Measurements from ENCODE around the gene XYLT2. TPM values are rescaled to one million over a fixed set of nuclear protein-coding genes. Genes with fewer than 3 reads are reported as not detected.

XYLT2 gene
- total RNA-seq, 1 donor from 2014 or later: 17.7 TPM

GRCh38 chr17:50348522-50349242 lies 2.8 kb downstream of the XYLT2 start:
- no peak for DNase-seq

DNA sequence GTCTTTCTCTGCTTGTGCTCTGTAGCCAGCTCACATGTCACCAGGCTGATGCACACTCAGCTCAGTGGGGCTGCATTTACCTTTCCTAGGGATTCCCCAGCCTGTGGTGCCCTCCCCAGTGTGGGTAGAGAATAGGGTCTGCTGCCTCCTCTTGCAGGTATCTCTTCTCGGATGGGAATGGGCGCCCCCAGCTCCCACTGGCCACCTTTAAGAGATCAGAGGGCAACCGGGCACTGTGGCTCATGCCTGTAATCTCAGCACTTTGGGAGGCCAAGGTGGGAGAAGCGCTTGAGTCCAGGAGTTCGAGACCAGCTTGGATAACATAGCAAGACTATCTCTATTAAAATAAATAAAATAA lies 3.3 kb downstream of the XYLT2 start:
- DNase-seq: no peak

DNA sequence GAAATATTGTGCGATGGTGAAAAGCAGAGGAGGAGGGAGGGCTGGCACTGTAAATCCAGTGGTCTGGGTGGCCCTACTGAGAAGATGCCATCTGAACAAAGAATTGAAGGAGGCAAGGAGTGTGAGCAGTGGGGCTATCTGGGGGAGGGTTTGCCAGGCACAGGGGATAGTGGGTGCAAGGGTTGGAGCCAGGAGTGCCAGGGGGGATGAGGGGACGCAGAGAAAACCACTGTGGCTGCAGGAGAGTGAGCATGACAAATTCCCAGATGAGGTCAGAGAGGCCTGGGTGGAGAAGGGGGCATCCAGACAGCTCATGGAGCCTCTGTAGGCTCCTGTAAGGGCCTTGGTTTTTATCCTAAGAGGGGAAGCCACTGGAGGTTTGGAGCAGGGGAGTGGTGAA lies 4.8 kb downstream of the XYLT2 start:
- no peak for DNase-seq

- no peak for DNase-seq
Observed at GRCh38 chr17:50352072-50352692, 6.3 kb downstream of the XYLT2 start.

- no peak for DNase-seq
Observed at GRCh38 chr17:50352693-50353599, 7.0 kb downstream of the XYLT2 start.

GRCh38 chr17:50353600-50354195 lies 7.8 kb downstream of the XYLT2 start:
- no peak for DNase-seq

DNA sequence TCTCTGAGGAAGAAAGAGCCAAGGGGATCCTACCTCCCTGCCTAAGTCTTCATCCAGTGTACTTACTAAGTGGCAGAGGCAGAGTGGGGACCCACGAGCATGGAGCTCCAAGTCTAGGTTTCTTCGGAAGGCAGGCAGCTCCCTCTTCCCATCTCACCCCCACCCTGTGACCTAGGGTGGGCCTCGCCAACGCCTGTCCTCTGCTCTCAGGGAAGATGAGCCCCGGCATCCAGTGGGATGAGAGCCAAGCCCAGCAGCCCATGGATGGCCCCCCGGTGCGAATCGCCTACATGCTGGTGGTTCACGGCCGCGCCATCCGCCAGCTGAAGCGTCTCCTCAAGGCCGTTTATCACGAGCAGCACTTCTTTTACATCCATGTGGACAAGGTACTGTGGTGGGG lies 8.3 kb downstream of the XYLT2 start:
- DNase-seq: no peak

GRCh38 chr17:50354776-50355175 lies 8.8 kb downstream of the XYLT2 start:
- no peak for DNase-seq

- DNase-seq: no peak
Observed at GRCh38 chr17:50355336-50355700, 9.4 kb downstream of the XYLT2 start.

DNA sequence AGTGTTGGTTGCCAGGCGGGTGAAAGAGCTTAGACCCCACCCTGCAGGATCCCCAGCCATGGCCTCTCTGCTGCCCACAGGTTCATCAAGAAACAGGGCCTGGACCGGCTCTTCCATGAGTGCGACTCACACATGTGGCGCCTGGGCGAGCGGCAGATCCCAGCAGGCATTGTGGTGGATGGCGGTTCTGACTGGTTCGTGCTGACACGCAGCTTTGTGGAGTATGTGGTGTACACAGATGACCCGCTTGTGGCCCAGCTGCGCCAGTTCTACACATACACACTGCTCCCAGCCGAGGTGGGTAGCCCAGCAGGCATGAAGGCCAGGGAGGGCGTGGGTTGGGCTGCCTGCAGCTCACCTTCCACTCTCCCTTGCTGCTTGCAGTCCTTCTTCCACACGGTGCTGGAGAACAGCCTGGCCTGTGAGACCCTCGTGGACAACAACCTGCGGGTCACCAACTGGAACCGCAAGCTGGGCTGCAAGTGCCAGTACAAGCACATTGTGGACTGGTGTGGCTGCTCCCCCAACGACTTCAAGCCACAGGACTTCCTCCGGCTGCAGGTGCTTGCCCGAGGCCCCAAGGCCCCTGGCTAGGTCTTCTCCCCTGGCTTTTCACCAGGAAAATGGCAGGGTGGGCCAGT lies 9.9 kb downstream of the XYLT2 start:
- no peak for DNase-seq

- DNase-seq: no peak
Observed at GRCh38 chr17:50356418-50356817, 10.5 kb downstream of the XYLT2 start.

DNA sequence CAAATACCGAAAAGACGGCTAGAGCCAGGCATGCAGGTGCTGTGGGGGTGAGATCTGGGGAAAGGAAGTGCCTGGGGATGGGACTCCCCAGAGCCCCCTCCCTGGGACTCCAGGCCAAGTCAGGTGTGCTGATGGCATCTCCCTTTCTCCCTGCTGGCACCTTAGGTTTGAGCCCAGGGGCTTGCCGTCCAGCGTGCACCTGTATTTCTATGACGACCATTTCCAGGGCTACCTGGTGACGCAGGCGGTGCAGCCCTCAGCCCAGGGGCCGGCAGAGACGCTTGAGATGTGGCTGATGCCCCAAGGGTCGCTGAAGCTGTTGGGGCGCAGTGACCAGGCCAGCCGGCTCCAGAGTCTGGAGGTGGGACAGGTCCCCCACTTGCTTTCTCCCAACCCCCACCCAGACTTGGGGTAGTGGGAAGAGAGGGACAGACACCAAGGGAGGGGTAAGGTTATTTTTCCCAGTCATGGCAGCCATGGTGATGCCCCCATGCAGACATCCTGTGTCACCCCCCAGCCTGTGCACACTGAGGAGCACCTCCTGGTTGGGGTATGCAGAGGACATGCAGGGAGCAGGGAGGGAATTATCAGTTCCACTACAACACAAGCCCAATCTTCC lies 11.1 kb downstream of the XYLT2 start:
- DNase-seq: no peak

GRCh38 chr17:50358177-50358576 lies 12.3 kb downstream of the XYLT2 start:
- no peak for DNase-seq

DNA sequence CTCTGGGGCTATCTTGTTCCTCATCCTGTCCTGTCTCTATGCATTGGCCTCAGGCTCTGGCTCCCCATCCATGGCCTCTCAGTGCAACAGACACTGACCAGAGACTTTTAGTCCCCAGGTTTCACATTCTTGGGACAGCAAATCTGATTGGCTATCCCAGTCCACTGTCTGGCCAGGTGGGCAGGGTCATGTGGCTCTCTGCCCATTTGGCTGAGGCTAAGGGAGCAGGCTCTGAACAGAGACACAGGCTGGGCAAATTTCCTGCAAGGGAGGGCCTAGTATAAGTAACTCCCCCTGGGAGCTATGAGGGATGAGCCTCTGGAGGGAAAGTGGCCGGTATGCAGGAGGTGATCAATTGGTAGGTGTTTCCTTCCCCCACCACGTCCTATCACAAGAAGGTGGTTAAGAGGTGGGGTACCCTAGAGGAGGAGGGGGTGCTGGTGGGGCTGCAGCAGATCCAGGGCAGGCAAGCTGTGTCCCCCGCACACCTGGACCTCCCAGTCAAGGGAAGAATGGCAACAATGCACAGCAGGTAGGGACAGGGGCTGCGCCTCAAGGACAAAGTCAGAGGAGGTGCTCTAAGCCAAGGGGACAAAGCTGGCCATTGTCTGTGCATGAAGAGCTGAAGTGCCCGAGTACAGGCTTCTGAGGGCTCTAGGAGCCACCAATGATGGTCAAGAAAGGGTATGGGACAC lies 13.2 kb downstream of the XYLT2 start:
- no peak for DNase-seq

DNA sequence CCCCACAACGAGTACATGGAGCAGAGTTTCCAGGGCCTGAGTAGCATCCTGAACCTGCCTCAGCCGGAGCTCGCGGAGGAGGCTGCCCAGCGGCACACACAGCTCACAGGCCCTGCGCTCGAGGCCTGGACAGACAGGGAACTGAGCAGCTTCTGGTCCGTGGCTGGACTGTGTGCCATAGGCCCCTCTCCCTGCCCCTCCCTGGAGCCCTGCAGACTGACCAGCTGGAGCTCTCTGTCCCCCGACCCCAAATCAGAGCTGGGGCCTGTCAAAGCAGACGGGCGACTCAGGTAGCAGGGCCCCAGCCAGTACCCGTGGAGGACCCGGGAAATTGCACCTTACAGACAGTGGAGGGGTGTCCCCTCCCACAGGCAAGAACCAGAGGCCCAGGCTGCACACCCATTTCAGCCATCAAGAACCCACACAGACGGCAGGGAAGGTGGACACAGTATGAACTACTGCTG lies 14.1 kb downstream of the XYLT2 start:
- no peak for DNase-seq

DNA sequence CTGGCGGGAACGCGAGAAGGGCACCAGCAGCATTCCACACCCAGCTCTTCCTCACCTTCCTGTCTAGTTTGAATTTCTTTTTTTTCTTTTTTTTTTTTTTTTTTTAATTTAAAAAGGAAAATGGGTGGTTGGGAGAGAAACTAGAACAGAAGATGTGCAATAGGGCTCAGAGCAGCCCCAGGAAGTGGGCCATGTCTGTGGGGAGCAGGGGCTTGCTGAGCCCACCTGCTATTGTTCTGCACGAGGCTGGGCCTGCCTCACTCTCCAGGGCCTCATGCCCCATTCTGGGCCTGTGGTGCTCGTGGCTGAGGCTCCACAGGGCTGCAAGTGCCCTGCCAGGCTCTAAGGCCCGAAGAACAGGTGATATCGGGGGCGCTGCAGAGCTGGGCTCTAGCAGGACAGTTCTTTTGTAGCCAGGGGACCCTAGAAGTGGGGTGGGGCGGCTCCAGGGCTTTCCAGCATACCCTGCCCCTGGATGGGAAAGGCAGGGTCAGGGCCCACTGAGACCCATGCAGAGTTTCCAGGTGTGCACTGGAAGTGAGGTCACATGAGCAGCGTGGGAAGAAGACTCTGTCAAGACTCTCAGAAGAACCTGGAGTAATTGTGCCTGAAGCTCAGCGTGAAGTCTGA lies 14.7 kb downstream of the XYLT2 start:
- DNase-seq: no peak

- DNase-seq: peak; percentile 20
Observed at GRCh38 chr17:50361561-50362480, 15.9 kb downstream of the XYLT2 start.

- DNase-seq: no peak
Observed at GRCh38 chr17:50362661-50363060, 16.7 kb downstream of the XYLT2 start.

Data from skin of body (tissue), 2 donors.